GM19240 (cell line): ENCODE results near the gene TAC4.
"Not testable (repeated sequence)": the region's sequence is repeated elsewhere in the genome, so short reads cannot be mapped to it uniquely, and the experiment has no call there.

ENCODE experiments used
- DNase-seq: peaks from one replicate; pipeline ENCODE4 v3.0.0; 2011; ENCODE audit warnings: low spot score; ENCODE audit not compliant: insufficient read length

The TAC4 gene

GRCh38 chr17:49843774-49844350 lies 4.0 kb downstream of the TAC4 start:
- no peak for DNase-seq

- DNase-seq: no peak
Measured at GRCh38 chr17:49842846-49843245, 5.0 kb downstream of the TAC4 start.

GRCh38 chr17:49842371-49842770 lies 5.5 kb downstream of the TAC4 start:
- DNase-seq: no peak

- no peak for DNase-seq
Measured at GRCh38 chr17:49841548-49841947, 6.3 kb downstream of the TAC4 start.

- no peak for DNase-seq
Measured at GRCh38 chr17:49839455-49839854, 8.4 kb downstream of the TAC4 start.

- no peak for DNase-seq
Measured at GRCh38 chr17:49836111-49837030, 11.5 kb downstream of the TAC4 start.

GRCh38 chr17:49835472-49835871 lies 12.4 kb downstream of the TAC4 start:
- no peak for DNase-seq

GRCh38 chr17:49834118-49834743 lies 13.6 kb downstream of the TAC4 start:
- DNase-seq: no peak

GRCh38 chr17:49832840-49833599 lies 14.8 kb downstream of the TAC4 start:
- DNase-seq: no peak

GRCh38 chr17:49830605-49831004 lies 17.3 kb downstream of the TAC4 start:
- DNase-seq: no peak

- no peak for DNase-seq
Measured at GRCh38 chr17:49829026-49829425, 18.8 kb downstream of the TAC4 start.

- not testable (repeated sequence) for DNase-seq
Measured at GRCh38 chr17:49828325-49828724, 19.5 kb downstream of the TAC4 start.

GRCh38 chr17:49825645-49826044 lies 22.2 kb downstream of the TAC4 start:
- no peak for DNase-seq

GRCh38 chr17:49823614-49824013 lies 24.3 kb downstream of the TAC4 start:
- DNase-seq: no peak

- no peak for DNase-seq
Measured at GRCh38 chr17:49822829-49823228, 25.0 kb downstream of the TAC4 start.

GRCh38 chr17:49821916-49822315 lies 26.0 kb downstream of the TAC4 start:
- no peak for DNase-seq

- DNase-seq: no peak
Measured at GRCh38 chr17:49821466-49821865, 26.4 kb downstream of the TAC4 start.

GRCh38 chr17:49820773-49821172 lies 27.1 kb downstream of the TAC4 start:
- no peak for DNase-seq

GRCh38 chr17:49819651-49820050 lies 28.2 kb downstream of the TAC4 start:
- DNase-seq: no peak

- DNase-seq: no peak
Measured at GRCh38 chr17:49819138-49819537, 28.7 kb downstream of the TAC4 start.

GRCh38 chr17:49817993-49818392 lies 29.9 kb downstream of the TAC4 start:
- DNase-seq: no peak
